B cell (primary cell): ENCODE data around the gene FAHD1. TPM values are rescaled to one million over a fixed set of nuclear protein-coding genes. Genes with fewer than 3 reads are reported as not detected.

Experiments used
- ATAC-seq: fragments of 200-7000 bp; cut with Tn5 transposase; one replicate; pipeline ENCODE4 v1.10.0; 2021; ENCODE audit warnings: low read depth, mild to moderate bottlenecking, moderate number of reproducible peaks, moderate library complexity
- CTCF ChIA-PET: fragments of 350-600 bp; sonication (Branson Sonifier 250); formaldehyde crosslinking; loops from one replicate; lab custom pipeline; 2021; ENCODE audit warnings: antibody characterized with exemption, inconsistent platforms; lab: Charles Lee
- POLR2A ChIA-PET: fragments of 350-600 bp; sonication (Branson Sonifier 250); formaldehyde crosslinking; loops from one replicate; lab custom pipeline; 2021; ENCODE audit warnings: antibody characterized with exemption; lab: Charles Lee
- DNase-seq: peaks from one replicate; pipeline ENCODE4 v3.0.0; 2013
- H2AFZ ChIP-seq: 2 replicates; pipeline ENCODE4 v1.6.1; 2012; ENCODE audit warnings: mild to moderate bottlenecking, low read depth, low read length; ENCODE audit not compliant: insufficient read depth, poor library complexity, severe bottlenecking
- H3K27ac ChIP-seq, 2 donors: 1 replicate in 1 of 2; 2 replicates in 1 of 2; pipeline ENCODE4 v1.5.1; 2012 to 2013; ENCODE audit warnings: low read length in 2 of 2, mild to moderate bottlenecking in 2 of 2, moderate library complexity in 1 of 2
- H3K27me3 ChIP-seq, 4 experiments: fragments of 200-600 bp in 1 of 4; sonication (generic) in 1 of 4; replicated peaks in 1 of 4; 1 replicate in 2 of 4; 2 replicates in 2 of 4; pipeline versions ENCODE4 v1.6.1 to v1.7.0; 2013 to 2016; ENCODE audit warnings: low read length in 3 of 4, mild to moderate bottlenecking in 2 of 4, mixed read lengths in 1 of 4, moderate library complexity in 1 of 4; ENCODE audit not compliant: insufficient read depth in 4 of 4, control insufficient read depth in 3 of 4; ENCODE audit errors: control extremely low read depth in 1 of 4
- H3K36me3 ChIP-seq, 2 experiments: replicated peaks in 1 of 2; 1 replicate in 1 of 2; 2 replicates in 1 of 2; pipeline versions ENCODE4 v1.6.1 to v1.7.1; 2013; ENCODE audit warnings: low read length in 1 of 2; ENCODE audit not compliant: insufficient read depth in 2 of 2, control insufficient read depth in 1 of 2; ENCODE audit errors: control extremely low read depth in 1 of 2, extremely low read depth in 1 of 2
- H3K4me1 ChIP-seq, 2 donors: fragments of 200-600 bp in 1 of 2; sonication (generic) in 1 of 2; 1 replicate in 1 of 2; 2 replicates in 1 of 2; pipeline versions ENCODE4 v1.5.1 to v1.6.1; 2013 to 2017; ENCODE audit warnings: low read length in 2 of 2; ENCODE audit not compliant: control insufficient read depth in 2 of 2, insufficient read depth in 2 of 2
- H3K4me2 ChIP-seq: replicated peaks from 2 replicates; pipeline ENCODE3; 2012; ENCODE audit warnings: mild to moderate bottlenecking, low read depth, low read length; ENCODE audit not compliant: poor library complexity, severe bottlenecking
- H3K4me3 ChIP-seq, 5 experiments: fragments of 200-600 bp in 1 of 5; sonication (generic) in 1 of 5; 1 replicate in 3 of 5; 2 replicates in 2 of 5; pipeline versions ENCODE4 v1.5.1 to v1.7.0; 2011 to 2016; ENCODE audit warnings: low read length in 4 of 5, mild to moderate bottlenecking in 4 of 5, low read depth in 2 of 5, control low read depth in 1 of 5, moderate library complexity in 1 of 5; ENCODE audit not compliant: insufficient read depth in 1 of 5; ENCODE audit errors: control extremely low read depth in 1 of 5, extremely low read depth in 1 of 5
- H3K79me2 ChIP-seq: fragments of 200-600 bp; sonication (generic); one replicate; pipeline ENCODE4 v1.6.0; 2016; ENCODE audit warnings: low read length; ENCODE audit not compliant: control insufficient read depth, insufficient read depth
- H3K9ac ChIP-seq: fragments of 200-600 bp; sonication (generic); 2 replicates; pipeline ENCODE4 v1.6.1; 2017; ENCODE audit warnings: mild to moderate bottlenecking, low read length, moderate library complexity
- H3K9me3 ChIP-seq, 3 donors: one replicate each; pipeline versions ENCODE4 v1.6.1 to v1.7.1; 2013; ENCODE audit warnings: low read length in 2 of 3; ENCODE audit not compliant: control insufficient read depth in 2 of 3, insufficient read depth in 1 of 3; ENCODE audit errors: control extremely low read depth in 1 of 3
- H4K20me1 ChIP-seq: 2 replicates; pipeline ENCODE4 v1.6.0; 2012; ENCODE audit warnings: mild to moderate bottlenecking, low read length; ENCODE audit not compliant: insufficient read depth, control insufficient read depth, poor library complexity, severe bottlenecking
- H3K27ac Mint-ChIP-seq: one replicate; pipeline ENCODE4 v1.8.0; 2021; ENCODE audit warnings: mixed read lengths
- H3K27me3 Mint-ChIP-seq: one replicate; pipeline ENCODE4 v1.8.0; 2021; ENCODE audit warnings: mixed read lengths
- H3K4me1 Mint-ChIP-seq: one replicate; pipeline ENCODE4 v1.8.0; 2021; ENCODE audit warnings: mixed read lengths
- H3K4me3 Mint-ChIP-seq: one replicate; pipeline ENCODE4 v1.8.0; 2021; ENCODE audit warnings: mixed read lengths
- H3K9me3 Mint-ChIP-seq: one replicate; pipeline ENCODE4 v1.8.0; 2022; ENCODE audit warnings: mixed read lengths; ENCODE audit not compliant: insufficient read depth
- CTCF ChIP-seq: fragments of 200-600 bp; IDR thresholded peaks from one replicate; pipeline ENCODE4 v1.8.0; 2022; ENCODE audit warnings: antibody characterized with exemption, mild to moderate bottlenecking
- EZH2 ChIP-seq: IDR thresholded peaks from 2 replicates; pipeline ENCODE4 v1.6.1; 2012; ENCODE audit warnings: borderline replicate concordance, low read depth, mild to moderate bottlenecking, moderate library complexity, low read length; ENCODE audit not compliant: insufficient read depth, poor library complexity, severe bottlenecking
- WGBS: methylation state at CpG from one replicate; pipeline ENCODE4 v1.1.5; 2013; ENCODE audit warnings: missing lambda C conversion rate; ENCODE audit not compliant: insufficient coverage; 5-methylcytosine and 5-hydroxymethylcytosine counted together
- intact Hi-C: fragments of 100-400 bp; cut with micrococcal nuclease; formaldehyde crosslinking; loops from one replicate; pipeline ENCODE4 v1.10.0; 2022
- polyA plus RNA-seq: library from polyadenylated mRNA; depleted of rRNA; stranded (reverse); fragments of >200 nt; gene quantifications from 2 replicates; pipeline ENCODE4 v1.2.3, GENCODE V29; 2012
- total RNA-seq, 2 donors: library from RNA; stranded (reverse); fragments of 120-200 nt in 1 of 2; gene quantifications; 1 replicate in 1 of 2; 2 replicates in 1 of 2; pipeline versions ENCODE4 v1.2.3 to v1.2.4, GENCODE V29; 2013 to 2022

FAHD1 gene
- total and polyA plus RNA-seq, 2 donors (not counting 1 experiment from before 2014, with no cell fraction given) = 11.0 to 14.5 TPM

- intact Hi-C loops = no loop called here
- no peaks in the 10 kb centered on the region for H3K4me1 Mint-ChIP-seq
- no peak for ATAC-seq
- H3K4me2 ChIP-seq = no peak overlapping the region
- POLR2A ChIA-PET = no interaction called here
- peaks cover 0 to 30% of the 10 kb centered on the region in 2 experiments for H3K36me3 ChIP-seq
- no peak overlapping the region for H3K9ac ChIP-seq
- H3K4me3 ChIP-seq = no peak overlapping the region
- CTCF ChIA-PET = no interaction called here
- no peak overlapping the region for H3K27ac Mint-ChIP-seq
- peaks cover 37% of the 10 kb centered on the region for H3K79me2 ChIP-seq
- H3K27ac ChIP-seq = no peak overlapping the region
- no peak overlapping the region for H3K4me3 Mint-ChIP-seq
- WGBS = 96% methylated on average over 53 of the region's 53 CpGs
- H3K27me3 Mint-ChIP-seq = no peaks in the 10 kb centered on the region
- H3K4me1 ChIP-seq = no peaks in the 10 kb centered on the region
- H3K9me3 ChIP-seq = no peaks in the 10 kb centered on the region
- peak; percentile 18 for DNase-seq
- H3K27me3 ChIP-seq = no peaks in the 10 kb centered on the region
- peaks cover 26% of the 10 kb centered on the region for H4K20me1 ChIP-seq
- no peak for TF ChIP-seq CTCF
- H2AFZ ChIP-seq = no peak overlapping the region
- H3K9me3 Mint-ChIP-seq = no peaks in the 10 kb centered on the region
These were observed 35.6 kb upstream of the FAHD1 start for GRCh38 chr16:1791256-1791942.

GRCh38 chr16:1791943-1792812, 34.8 kb upstream of the FAHD1 start:
- ChIA-PET CTCF (no interaction called here), POLR2A (no interaction called here)
- H3K4me1 Mint-ChIP-seq = no peaks in the 10 kb centered on the region
- DNase-seq = no peak
- Histone ChIP-seq H3K79me2 (peaks cover 29% of the 10 kb centered on the region), H3K4me3 (no peak overlapping the region), H3K27ac (no peak overlapping the region), H3K27me3 (no peaks in the 10 kb centered on the region), H3K9me3 (peaks cover 0 to 4% (median under 1%) of the 10 kb centered on the region in 3 donors), H2AFZ (no peak overlapping the region), H4K20me1 (peaks cover 19% of the 10 kb centered on the region), H3K36me3 (peaks cover 0 to 24% of the 10 kb centered on the region in 2 experiments), H3K9ac (no peak overlapping the region), H3K4me1 (no peaks in the 10 kb centered on the region), H3K4me2 (no peak overlapping the region)
- no peak overlapping the region for H3K27ac Mint-ChIP-seq
- WGBS = 93% methylated on average over 59 of the region's 59 CpGs
- peaks cover under 1% of the 10 kb centered on the region for H3K9me3 Mint-ChIP-seq
- no peak for ATAC-seq
- H3K4me3 Mint-ChIP-seq = no peak overlapping the region
- intact Hi-C loops = no loop called here
- TF ChIP-seq CTCF = no peak
- no peak for TF ChIP-seq EZH2
- no peaks in the 10 kb centered on the region for H3K27me3 Mint-ChIP-seq
